ENCODE data around the gene HMG20A. TPM values are rescaled to one million over a fixed set of nuclear protein-coding genes. Genes with fewer than 3 reads are reported as not detected.

HMG20A gene
- total and polyA plus RNA-seq, 3 experiments from 2014 or later: 28.5 to 46.6 (median 34.0) TPM

DNA sequence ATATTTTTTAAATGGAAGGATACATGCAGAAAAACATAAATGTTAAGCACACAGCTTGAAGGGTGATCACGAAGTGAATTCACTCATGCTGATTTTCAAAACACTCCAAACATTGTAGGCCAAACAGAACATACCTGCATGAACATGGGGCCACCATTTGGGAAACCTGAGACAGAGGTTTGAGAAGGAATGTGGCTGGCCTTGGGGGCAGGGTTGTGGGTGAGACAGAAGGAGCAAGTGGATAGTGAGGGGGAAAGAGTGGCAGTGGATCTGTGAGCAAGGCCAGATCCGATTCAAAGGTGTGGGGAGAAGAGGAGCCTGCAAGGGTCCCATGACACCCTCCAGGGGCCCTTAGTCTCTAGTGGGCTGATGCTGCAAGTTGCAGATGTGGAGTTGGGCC lies 94.9 kb downstream of the HMG20A start:
- DNase-seq: no peak
- no peak overlapping the region for H3K27ac ChIP-seq (ENCODE audit: low read depth, low read length)
- no peak overlapping the region for H3K4me3 Mint-ChIP-seq
- no peak overlapping the region for H3K4me3 ChIP-seq (ENCODE audit: low read length)
- no peaks in the 10 kb centered on the region for H3K27me3 ChIP-seq (ENCODE audit: insufficient read depth, low read length, poor library complexity, severe bottlenecking)
- peaks cover 4% of the 10 kb centered on the region for H3K9me3 ChIP-seq (ENCODE audit: low read length)
- no peaks in the 10 kb centered on the region for H3K36me3 ChIP-seq (ENCODE audit: insufficient read depth, low read length)
- ChIA-PET CTCF (no interaction called here), POLR2A (no interaction called here)
- H3K9me3 Mint-ChIP-seq: peaks cover 0 to 6% (median 0%) of the 10 kb centered on the region in 5 donors
- peaks cover 0 to 3% of the 10 kb centered on the region in 2 donors for H3K27me3 Mint-ChIP-seq
- H3K27ac Mint-ChIP-seq: no peak overlapping the region
- H3K4me1 Mint-ChIP-seq: no peaks in the 10 kb centered on the region
- H3K36me3 Mint-ChIP-seq: peaks cover 0 to 13% (median 0%) of the 10 kb centered on the region in 3 donors
- H3K4me1 ChIP-seq (ENCODE audit: insufficient read depth, low read length): no peaks in the 10 kb centered on the region

DNA sequence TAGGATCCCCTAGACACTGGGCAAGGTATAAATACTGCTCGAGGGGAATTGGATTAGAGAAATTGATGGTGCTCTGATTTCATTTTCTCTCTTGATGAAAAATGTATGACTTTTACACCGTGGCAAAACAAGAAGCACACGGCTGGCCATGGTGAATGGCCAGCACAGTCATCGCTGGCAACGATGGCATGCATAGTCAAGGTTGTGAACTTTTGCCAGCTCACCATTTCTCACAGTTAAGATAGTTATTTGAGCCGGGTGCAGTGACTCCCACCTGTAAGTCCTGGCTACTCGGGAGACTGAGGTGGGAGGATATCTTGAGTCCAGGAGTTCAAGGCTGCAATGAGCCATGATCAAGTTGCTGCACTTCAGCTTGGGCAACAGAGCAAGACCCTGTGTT lies 95.4 kb downstream of the HMG20A start:
- H3K36me3 ChIP-seq (ENCODE audit: insufficient read depth, low read length): no peaks in the 10 kb centered on the region
- no peaks in the 10 kb centered on the region for H3K27me3 ChIP-seq (ENCODE audit: insufficient read depth, low read length, poor library complexity, severe bottlenecking)
- no peaks in the 10 kb centered on the region for H3K4me1 ChIP-seq (ENCODE audit: insufficient read depth, low read length)
- peaks cover 4% of the 10 kb centered on the region for H3K9me3 ChIP-seq (ENCODE audit: low read length)
- CTCF ChIA-PET: no interaction called here
- no peaks in the 10 kb centered on the region for H3K4me1 Mint-ChIP-seq
- H3K4me3 ChIP-seq (ENCODE audit: low read length): no peak overlapping the region
- no peak overlapping the region for H3K4me3 Mint-ChIP-seq
- H3K27ac ChIP-seq (ENCODE audit: low read depth, low read length): no peak overlapping the region
- POLR2A ChIA-PET: no interaction called here
- H3K36me3 Mint-ChIP-seq: peaks cover 0 to 13% (median 0%) of the 10 kb centered on the region in 3 donors
- peaks cover 0 to 6% (median 0%) of the 10 kb centered on the region in 5 donors for H3K9me3 Mint-ChIP-seq
- no peak for DNase-seq
- peaks cover 0 to 3% of the 10 kb centered on the region in 2 donors for H3K27me3 Mint-ChIP-seq
- H3K27ac Mint-ChIP-seq: no peak overlapping the region

DNA sequence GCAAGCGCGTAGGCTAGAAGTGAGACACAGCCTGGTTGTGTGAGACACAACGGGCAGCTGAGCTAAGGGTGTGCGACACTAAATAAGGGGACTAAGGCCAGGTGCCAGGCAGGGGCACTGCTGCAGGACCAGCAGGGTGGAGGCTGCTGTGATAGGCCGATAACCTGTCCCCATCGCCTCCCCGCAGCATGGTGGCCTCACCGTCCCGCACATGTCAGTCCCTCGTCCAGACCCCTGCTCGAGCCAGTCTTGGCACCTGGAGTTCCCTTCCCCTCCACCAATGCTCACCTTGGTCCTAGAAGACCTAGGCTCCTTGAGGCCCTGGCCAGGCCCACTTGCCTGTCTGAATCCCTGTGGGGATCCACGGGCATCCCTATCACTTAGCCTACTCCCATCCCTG lies 96.1 kb downstream of the HMG20A start:
- Histone ChIP-seq H3K4me3 (ENCODE audit: low read length) (no peak overlapping the region), H3K9me3 (ENCODE audit: low read length) (peaks cover 2% of the 10 kb centered on the region), H3K4me1 (ENCODE audit: insufficient read depth, low read length) (no peaks in the 10 kb centered on the region), H3K27ac (ENCODE audit: low read depth, low read length) (no peak overlapping the region), H3K27me3 (ENCODE audit: insufficient read depth, low read length, poor library complexity, severe bottlenecking) (no peaks in the 10 kb centered on the region), H3K36me3 (ENCODE audit: insufficient read depth, low read length) (no peaks in the 10 kb centered on the region)
- peaks cover 0 to 3% of the 10 kb centered on the region in 2 donors for H3K27me3 Mint-ChIP-seq
- no peak overlapping the region for H3K27ac Mint-ChIP-seq
- DNase-seq: no peak
- POLR2A ChIA-PET: no interaction called here
- peaks cover 0 to 9% (median 0%) of the 10 kb centered on the region in 3 donors for H3K36me3 Mint-ChIP-seq
- peaks cover 0 to 4% (median 0%) of the 10 kb centered on the region in 5 donors for H3K9me3 Mint-ChIP-seq
- no peak overlapping the region for H3K4me3 Mint-ChIP-seq
- CTCF ChIA-PET: no interaction called here
- no peaks in the 10 kb centered on the region for H3K4me1 Mint-ChIP-seq

DNA sequence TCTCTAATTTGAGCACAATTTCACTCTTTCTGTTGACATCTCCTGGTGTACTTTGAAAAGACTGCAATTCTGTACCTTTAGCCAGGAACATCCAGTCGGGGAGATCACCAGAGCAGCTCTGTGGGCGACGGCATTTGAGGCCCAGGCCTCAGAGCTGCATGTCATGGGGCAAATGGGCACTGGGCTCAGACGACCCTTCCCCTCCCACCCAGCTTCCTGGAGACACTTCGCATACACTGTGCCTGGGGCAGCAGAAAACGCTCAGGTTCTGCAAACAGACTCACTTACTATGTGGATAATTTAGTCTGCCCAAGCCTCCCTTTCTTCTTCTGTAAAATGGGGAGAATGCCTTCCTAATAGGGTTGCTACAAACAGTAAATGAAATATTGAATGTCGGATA lies 96.9 kb downstream of the HMG20A start:
- ChIA-PET POLR2A (no interaction called here), CTCF (no interaction called here)
- H3K27ac ChIP-seq (ENCODE audit: low read depth, low read length): no peak overlapping the region
- no peak for DNase-seq
- H3K27me3 ChIP-seq (ENCODE audit: insufficient read depth, low read length, poor library complexity, severe bottlenecking): no peaks in the 10 kb centered on the region
- no peaks in the 10 kb centered on the region for H3K4me1 Mint-ChIP-seq
- H3K36me3 Mint-ChIP-seq: peaks cover 0 to 7% (median 0%) of the 10 kb centered on the region in 3 donors
- no peak overlapping the region for H3K27ac Mint-ChIP-seq
- no peak overlapping the region for H3K4me3 Mint-ChIP-seq
- H3K36me3 ChIP-seq (ENCODE audit: insufficient read depth, low read length): no peaks in the 10 kb centered on the region
- peaks cover 0 to 4% (median 0%) of the 10 kb centered on the region in 5 donors for H3K9me3 Mint-ChIP-seq
- peaks cover 0 to 3% of the 10 kb centered on the region in 2 donors for H3K27me3 Mint-ChIP-seq
- no peaks in the 10 kb centered on the region for H3K4me1 ChIP-seq (ENCODE audit: insufficient read depth, low read length)
- H3K4me3 ChIP-seq (ENCODE audit: low read length): no peak overlapping the region
- no peaks in the 10 kb centered on the region for H3K9me3 ChIP-seq (ENCODE audit: low read length)

DNA sequence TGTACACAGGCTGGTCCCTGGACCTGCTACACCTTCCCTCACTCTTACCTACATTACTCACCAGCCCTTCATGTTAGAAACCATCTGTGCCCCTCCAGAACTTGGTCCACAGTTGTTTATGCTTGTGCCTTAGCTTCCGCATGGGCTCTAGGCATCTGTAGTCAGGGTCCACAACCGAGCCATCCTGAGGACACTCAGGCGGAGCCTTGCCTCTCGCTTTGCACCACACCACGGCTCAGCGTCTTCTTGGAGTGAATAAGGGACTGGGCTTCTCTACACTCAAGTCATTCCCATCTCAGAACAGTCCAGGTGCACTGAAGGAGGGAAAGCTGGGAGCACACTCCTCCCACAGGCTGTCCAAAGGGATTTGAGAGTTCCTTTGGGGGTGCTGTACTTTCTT lies 97.8 kb downstream of the HMG20A start:
- Mint-ChIP-seq H3K27me3 (peaks cover 0 to 3% of the 10 kb centered on the region in 2 donors), H3K4me3 (no peak overlapping the region), H3K9me3 (peaks cover 0 to under 1% (median 0%) of the 10 kb centered on the region in 5 donors), H3K27ac (no peak overlapping the region), H3K36me3 (no peaks in the 10 kb centered on the region), H3K4me1 (no peaks in the 10 kb centered on the region)
- Histone ChIP-seq H3K27me3 (ENCODE audit: insufficient read depth, low read length, poor library complexity, severe bottlenecking) (no peaks in the 10 kb centered on the region), H3K27ac (ENCODE audit: low read depth, low read length) (no peak overlapping the region), H3K4me3 (ENCODE audit: low read length) (no peak overlapping the region), H3K36me3 (ENCODE audit: insufficient read depth, low read length) (no peaks in the 10 kb centered on the region), H3K4me1 (ENCODE audit: insufficient read depth, low read length) (no peaks in the 10 kb centered on the region), H3K9me3 (ENCODE audit: low read length) (no peaks in the 10 kb centered on the region)
- POLR2A ChIA-PET: no interaction called here
- CTCF ChIA-PET: no interaction called here
- DNase-seq: no peak

DNA sequence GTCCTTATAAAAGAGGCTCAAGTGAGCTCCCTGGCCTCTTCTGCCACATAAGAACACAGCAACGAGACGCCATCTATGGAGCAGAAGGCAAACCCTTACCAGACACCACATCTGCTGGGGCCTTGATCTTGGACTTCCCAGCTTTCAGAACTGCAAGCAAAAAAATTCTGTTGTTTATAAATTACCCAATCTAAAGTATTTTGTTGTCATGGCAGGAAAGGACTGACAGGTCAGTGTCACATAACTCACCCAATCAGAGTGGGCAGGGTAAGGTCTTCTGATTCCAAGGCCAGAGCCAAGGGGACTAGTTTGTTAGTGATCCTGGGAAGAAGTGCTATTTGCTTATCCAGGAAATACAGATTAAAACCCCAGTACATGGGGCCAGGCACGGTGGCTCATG lies 98.9 kb downstream of the HMG20A start:
- CTCF ChIA-PET: no interaction called here
- H3K36me3 Mint-ChIP-seq: no peaks in the 10 kb centered on the region
- DNase-seq: no peak
- H3K9me3 Mint-ChIP-seq: no peaks in the 10 kb centered on the region
- Histone ChIP-seq H3K4me1 (ENCODE audit: insufficient read depth, low read length) (no peaks in the 10 kb centered on the region), H3K36me3 (ENCODE audit: insufficient read depth, low read length) (no peaks in the 10 kb centered on the region), H3K4me3 (ENCODE audit: low read length) (no peak overlapping the region), H3K27ac (ENCODE audit: low read depth, low read length) (no peak overlapping the region), H3K9me3 (ENCODE audit: low read length) (no peaks in the 10 kb centered on the region), H3K27me3 (ENCODE audit: insufficient read depth, low read length, poor library complexity, severe bottlenecking) (no peaks in the 10 kb centered on the region)
- no peaks in the 10 kb centered on the region for H3K4me1 Mint-ChIP-seq
- peaks cover 0 to 3% of the 10 kb centered on the region in 2 donors for H3K27me3 Mint-ChIP-seq
- POLR2A ChIA-PET: no interaction called here
- no peak overlapping the region for H3K27ac Mint-ChIP-seq
- no peak overlapping the region for H3K4me3 Mint-ChIP-seq

DNA sequence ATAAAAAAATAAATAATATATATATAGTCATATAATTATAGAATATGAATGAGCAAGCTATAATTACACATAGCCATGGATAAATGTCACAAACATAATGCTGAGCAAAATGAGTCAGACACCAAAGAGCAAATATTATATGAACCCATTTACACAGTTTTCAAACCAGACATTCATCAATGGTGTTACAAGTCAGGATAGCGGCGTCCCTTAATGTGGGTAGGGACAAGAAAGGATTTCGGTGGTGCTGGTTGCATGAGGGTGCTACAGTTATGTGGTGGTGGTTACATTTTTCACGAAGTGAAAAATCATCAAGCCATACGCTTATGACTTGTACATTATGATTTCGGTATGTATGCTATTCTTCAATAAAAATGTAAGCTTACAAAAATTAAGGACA lies 100.5 kb downstream of the HMG20A start:
- no peaks in the 10 kb centered on the region for H3K36me3 ChIP-seq (ENCODE audit: insufficient read depth, low read length)
- H3K4me1 ChIP-seq (ENCODE audit: insufficient read depth, low read length): no peaks in the 10 kb centered on the region
- no peaks in the 10 kb centered on the region for H3K27me3 ChIP-seq (ENCODE audit: insufficient read depth, low read length, poor library complexity, severe bottlenecking)
- Mint-ChIP-seq H3K27me3 (peaks cover 0 to 3% of the 10 kb centered on the region in 2 donors), H3K9me3 (no peaks in the 10 kb centered on the region), H3K4me1 (no peaks in the 10 kb centered on the region), H3K4me3 (no peak overlapping the region), H3K27ac (no peak overlapping the region), H3K36me3 (no peaks in the 10 kb centered on the region)
- no peak overlapping the region for H3K27ac ChIP-seq (ENCODE audit: low read depth, low read length)
- no peak overlapping the region for H3K4me3 ChIP-seq (ENCODE audit: low read length)
- POLR2A ChIA-PET: no interaction called here
- no peak for DNase-seq
- CTCF ChIA-PET: interaction anchor here (2.5 kb wide), 1 partner anchor 22 kb away, joined by 9 read pairs; no protein-coding TSS in a partner anchor
- H3K9me3 ChIP-seq (ENCODE audit: low read length): no peaks in the 10 kb centered on the region

DNA sequence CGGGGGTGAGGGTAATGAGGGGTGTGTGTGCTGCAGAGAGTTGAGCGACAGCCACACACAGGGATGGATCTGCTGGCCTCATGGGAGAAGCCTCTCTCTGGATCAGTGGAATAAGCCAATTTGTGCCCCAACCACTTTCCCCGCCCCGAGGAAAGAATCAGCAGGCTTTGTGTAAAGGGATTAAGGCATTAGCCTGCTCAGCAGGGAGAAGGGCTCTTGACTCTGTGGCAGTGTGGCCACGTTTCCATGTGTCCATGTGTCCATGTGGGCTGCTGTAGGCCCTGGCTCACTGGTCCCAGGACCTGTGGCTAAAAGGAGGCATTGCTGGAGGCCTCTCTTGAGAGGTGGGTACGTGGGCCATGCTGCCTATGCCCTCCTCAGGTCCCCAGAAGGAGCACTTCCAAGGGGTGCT lies 104.7 kb downstream of the HMG20A start:
- no peak for DNase-seq
- H3K27ac Mint-ChIP-seq: no peak overlapping the region
- H3K9me3 ChIP-seq (ENCODE audit: low read length): no peaks in the 10 kb centered on the region
- no peaks in the 10 kb centered on the region for H3K27me3 ChIP-seq (ENCODE audit: insufficient read depth, low read length, poor library complexity, severe bottlenecking)
- H3K4me1 ChIP-seq (ENCODE audit: insufficient read depth, low read length): no peaks in the 10 kb centered on the region
- H3K4me1 Mint-ChIP-seq: no peaks in the 10 kb centered on the region
- no peaks in the 10 kb centered on the region for H3K9me3 Mint-ChIP-seq
- ChIA-PET CTCF (no interaction called here), POLR2A (no interaction called here)
- H3K4me3 Mint-ChIP-seq: no peak overlapping the region
- no peaks in the 10 kb centered on the region for H3K36me3 Mint-ChIP-seq
- H3K36me3 ChIP-seq (ENCODE audit: insufficient read depth, low read length): no peaks in the 10 kb centered on the region
- H3K4me3 ChIP-seq (ENCODE audit: low read length): no peak overlapping the region
- H3K27ac ChIP-seq (ENCODE audit: low read depth, low read length): no peak overlapping the region
- H3K27me3 Mint-ChIP-seq: no peaks in the 10 kb centered on the region
